ENCODE data around the gene RBMS3.

Gene RBMS3

DNA sequence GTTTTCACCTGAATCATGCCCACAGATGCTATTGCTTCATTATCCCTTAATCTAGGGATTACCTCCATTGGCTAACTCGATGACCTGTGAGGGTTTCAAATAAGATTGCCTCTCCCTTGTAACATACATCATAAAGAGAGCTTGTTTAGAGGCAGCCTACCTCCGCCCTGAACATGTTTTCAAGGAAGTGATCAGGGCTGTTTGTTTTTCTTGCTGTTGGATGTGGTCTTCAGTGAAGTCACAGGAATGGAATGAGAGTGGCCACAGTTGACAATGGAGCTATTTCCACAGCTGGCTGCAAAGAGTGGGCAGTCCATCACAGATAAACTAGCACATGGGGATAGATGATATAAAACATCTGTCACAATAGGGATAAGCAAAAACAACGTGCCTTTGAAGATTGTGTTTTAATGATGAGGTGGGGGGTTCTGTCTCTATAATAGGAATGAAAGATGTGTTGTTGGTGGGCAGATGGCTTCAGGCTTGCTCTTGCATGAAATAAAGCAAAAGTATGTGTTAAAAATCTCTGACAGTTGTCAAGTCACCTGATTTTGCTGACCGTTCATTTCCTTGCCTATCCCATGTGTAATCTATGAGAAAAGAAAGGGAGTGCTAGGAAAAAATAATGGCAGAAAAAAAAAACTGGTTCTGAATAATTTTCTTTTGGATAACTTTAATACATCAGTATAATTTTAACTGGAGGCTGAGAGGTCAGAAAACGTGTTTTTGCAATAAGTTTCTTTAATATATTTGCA is 642.3 kb downstream of the RBMS3 start:
- DNase-seq, result no peak

DNA sequence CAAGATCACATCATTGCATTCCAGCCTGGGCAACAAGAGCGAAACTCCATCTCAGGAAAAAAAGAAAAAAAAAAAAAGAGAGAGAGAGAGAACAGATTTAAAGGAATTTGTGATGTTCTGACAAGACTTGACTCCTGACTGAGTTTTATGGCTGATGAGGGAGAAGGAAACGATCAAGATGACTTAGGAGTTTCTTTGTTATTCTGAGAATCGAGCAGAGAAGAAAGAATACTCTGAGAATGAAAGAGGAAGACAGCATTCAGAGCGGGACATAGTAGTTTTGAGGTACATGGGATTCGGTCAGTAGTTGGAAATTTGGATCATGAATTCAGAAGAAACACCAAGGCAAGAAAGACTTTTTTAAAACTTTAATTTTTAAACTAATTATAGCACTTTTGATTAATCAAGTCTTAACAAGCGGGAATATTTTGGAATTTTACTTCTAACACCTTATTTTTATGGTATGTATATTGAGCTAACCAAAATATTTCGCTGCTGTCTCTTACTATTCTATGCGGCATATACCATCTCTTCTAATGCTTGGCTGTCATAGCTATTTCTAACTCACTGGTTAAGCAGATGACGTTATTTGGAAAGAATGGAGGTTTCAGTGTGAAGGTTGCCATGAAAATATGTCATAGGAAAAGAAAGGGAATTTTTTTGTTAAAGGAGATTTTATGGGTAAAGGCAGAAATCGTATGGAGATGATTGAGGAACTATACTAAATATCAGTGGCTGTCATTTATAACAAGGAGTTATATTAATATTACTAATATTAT is 644.1 kb downstream of the RBMS3 start:
- DNase-seq, result no peak

DNA sequence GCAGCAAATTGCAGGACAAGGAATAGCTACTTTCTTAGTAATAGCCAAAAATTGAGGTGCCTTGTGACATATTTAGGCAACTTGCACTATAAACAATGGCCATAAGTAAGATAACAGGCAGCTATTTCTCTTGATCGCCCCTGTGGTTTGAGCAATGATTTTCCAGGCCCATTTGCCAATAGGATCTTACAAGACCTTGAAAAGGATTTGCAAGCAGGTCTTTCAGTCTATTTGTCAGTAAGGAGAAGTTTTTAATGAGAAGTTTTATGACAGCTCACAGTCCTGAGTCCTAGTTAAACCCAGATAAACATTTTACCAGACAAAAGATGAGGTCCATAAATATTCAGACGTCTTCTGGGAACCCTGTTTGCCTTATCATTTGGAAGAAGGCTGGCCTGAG is 645.5 kb downstream of the RBMS3 start:
- no peak for DNase-seq

DNA sequence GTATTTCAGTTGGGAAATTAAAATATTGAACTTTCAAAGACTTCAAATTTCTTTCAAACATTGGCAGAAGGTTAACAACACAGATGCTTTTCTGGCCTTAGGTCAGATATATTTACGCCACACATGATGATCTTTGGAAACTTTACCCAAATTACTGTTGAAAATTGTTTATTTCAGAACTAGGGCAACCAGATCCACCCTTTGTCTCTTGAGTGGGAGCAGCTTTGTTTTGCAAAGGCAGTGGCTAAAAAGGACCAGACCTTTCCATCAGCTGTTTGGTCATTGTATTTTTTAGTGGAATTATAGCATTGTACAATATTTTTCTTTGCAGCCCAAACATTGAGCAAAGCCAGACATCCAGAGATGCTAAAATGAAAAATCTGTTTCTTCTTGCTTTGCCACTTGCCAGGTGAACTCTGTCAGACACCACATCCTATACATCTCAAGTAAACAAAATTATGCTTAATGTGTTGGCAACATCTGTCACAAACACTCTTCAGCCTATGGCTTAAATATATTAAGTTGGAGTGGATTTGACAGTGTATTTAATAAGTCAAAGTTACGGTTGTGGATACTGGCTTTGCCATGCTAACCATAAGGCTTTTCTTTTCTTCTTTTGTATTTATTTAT is 651.9 kb downstream of the RBMS3 start:
- no peak for DNase-seq

DNA sequence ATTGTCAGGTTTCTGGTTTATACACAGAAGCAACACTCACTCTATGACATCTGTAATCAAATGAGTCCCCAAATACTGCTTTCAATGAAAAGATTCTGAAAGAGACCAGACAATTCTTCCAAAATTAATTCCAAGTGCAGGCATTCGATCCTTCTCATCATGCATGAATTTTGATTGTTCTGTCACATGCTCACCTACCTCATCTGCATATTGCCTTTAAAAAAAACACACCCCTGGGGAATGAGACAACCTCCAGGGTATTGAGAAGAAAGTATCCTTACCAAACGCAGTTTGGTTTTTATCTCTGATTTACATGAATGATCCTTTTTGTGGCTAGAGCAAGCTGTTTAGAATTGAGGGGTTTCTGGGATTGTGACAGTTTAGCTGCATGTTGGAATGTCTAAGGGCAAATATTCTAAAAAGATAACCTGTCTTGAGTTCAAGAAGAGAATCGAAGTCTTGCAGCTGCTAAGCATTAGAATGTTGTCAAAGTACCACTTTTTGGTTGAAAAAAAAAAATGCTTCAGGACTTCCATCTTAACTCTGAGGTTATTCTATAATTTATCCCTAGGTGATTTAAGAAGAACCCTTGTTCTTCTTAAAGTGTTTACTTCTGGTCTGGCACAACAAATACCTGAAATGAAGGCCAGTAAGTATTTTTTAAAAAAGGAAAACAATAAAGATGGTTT is 653.1 kb downstream of the RBMS3 start:
- no peak for DNase-seq

DNA sequence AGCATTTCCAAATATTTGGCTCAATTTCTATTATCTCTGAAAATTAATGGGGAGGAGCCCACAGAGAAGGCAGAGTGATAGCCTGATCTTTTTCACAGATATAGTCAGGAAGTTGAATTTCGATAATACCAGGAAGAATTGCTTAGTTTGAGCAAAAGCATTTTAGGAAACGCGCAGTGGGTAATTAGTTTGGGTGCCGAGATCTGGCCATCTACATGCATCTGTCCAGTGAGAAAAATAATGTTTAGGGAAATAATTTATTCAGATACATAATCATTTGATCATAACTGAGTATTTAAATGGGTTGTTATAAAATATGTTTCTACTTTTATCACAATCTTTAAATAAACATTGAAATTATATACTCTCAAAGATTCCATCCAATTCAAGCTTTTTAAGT is 653.9 kb downstream of the RBMS3 start:
- no peak for DNase-seq

DNA sequence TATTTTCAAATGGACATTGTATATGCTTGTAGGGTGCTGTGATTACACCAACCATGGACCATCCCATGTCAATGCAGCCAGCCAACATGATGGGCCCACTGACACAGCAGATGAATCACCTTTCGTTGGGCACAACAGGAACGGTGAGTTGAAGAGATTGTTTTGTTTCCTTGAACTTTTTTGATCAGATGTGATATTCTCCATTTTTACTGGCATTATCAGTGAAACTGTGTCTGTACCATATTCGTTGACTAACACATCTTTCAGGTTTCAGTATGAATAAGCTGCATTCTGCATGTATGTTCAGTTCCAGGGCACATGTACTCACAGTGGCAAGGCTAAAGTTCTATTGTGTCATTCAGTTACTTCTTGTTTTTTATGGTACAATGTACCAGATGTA is 655.2 kb downstream of the RBMS3 start:
- no peak for DNase-seq

DNA sequence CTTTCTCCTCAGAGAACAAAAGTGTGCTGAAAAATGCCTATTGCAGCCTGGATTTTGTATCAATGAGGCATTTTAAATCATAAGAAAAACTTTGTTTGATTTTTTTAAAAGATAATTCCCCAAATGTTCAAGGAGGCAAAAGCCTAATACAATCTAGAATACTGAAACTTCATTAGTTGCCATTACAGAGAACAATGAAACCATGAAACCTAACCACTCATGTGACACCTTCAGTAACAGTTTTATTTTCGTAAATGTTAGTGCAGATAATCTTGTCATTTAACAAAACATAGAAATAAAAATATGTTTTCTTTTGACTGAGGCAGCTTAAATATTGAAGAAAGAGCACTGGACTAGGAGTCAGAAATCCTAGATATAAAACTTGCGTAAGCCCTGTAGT is 655.9 kb downstream of the RBMS3 start:
- no peak for DNase-seq

- no peak for DNase-seq
These were observed 656.3 kb downstream of the RBMS3 start for GRCh38 chr3:29937185-29937584.

DNA sequence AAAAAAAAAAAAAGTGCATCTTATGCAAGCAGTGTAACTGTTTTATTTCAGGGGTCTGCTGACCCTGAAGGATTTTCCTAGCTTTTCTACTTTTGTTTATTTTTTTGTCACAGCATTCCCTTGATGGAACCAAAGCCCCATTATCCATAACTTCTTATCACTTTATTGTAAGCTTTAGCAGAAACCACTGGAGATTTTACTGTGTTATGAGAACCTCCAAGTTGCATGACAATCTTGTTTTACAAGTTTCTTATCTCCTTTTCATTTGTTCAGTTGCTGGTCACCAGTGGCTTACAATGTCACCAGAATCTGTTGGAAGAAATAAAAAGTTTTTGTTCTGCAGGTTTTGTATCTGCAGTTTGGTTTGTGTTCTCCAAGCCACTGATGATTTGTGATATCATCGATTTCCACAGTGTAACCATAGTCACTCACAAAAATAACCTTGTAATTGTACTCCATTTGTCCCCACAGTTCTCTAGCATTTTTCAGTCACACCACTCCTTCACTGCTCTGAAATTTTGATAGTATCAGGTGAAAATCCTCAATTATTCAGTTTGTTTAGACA is 660.0 kb downstream of the RBMS3 start:
- DNase-seq, result no peak

- no peak for DNase-seq
These were observed 661.4 kb downstream of the RBMS3 start for GRCh38 chr3:29942297-29942696.

GRCh38 chr3:29949131-29949530 is 668.3 kb downstream of the RBMS3 start:
- DNase-seq, result no peak

- no peak for DNase-seq
These were observed 669.2 kb downstream of the RBMS3 start for GRCh38 chr3:29949940-29950616.

DNA sequence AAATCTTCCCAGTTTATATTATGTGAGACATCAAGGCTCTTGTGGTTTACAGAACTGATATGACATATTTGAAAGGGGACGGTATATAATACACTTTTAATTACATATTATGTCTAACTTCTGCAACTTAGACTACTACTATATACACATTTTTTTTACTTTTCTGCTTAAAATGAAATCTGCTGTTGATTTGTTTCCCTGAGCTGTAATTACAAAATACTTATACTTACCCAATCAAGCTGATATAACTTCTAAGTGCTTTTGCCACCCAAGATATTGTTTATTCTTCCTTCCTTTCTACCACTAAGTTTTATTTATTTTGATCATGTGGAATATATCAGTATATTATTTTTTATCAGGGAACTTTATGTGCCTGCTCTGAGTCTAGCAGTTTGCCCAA is 671.6 kb downstream of the RBMS3 start:
- no peak for DNase-seq

- no peak for DNase-seq
These were observed 674.5 kb downstream of the RBMS3 start for GRCh38 chr3:29955413-29955812.

DNA sequence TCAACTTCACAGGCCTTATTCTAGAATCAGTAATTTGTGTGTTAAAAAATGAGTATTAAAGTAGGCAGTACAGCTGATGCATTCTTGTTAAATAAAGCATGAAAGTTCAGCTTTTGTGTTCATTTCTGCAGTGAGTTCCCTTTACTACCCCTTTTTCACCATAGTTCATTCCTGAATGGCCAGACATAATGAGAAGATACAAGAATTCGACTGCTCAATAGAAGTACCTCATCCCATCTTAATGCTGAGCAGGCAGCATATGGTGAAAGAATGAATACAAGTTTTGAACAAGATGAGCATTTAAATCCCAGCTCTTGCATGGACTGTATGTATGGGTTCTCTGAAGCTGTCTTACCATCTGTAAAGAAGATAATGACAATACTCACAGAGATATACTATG is 677.9 kb downstream of the RBMS3 start:
- DNase-seq, result no peak

GRCh38 chr3:29971895-29972294 is 691.0 kb downstream of the RBMS3 start:
- no peak for DNase-seq

- DNase-seq, result no peak
These were observed 691.6 kb downstream of the RBMS3 start for GRCh38 chr3:29972320-29972993.

- DNase-seq, result no peak
These were observed 692.9 kb downstream of the RBMS3 start for GRCh38 chr3:29973763-29974162.

DNA sequence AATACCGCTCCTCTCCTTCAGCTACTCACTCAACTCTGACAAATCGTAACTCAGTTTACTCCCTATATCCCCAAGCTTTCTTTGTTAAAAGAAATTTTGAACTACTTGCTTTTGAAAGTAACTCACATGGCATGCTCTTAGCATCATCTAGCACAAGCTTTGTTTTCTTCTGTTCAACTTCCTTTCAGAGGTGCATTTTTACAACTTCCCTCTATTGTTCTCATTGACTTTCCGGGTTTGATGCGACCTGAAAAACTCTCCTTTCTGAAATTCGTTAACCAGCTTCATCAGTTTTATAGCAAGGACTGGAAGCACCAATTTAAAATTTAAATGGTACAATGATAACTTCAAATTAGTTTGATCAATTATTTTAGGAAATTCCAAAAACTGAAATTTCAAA is 696.0 kb downstream of the RBMS3 start:
- DNase-seq, result no peak

GRCh38 chr3:29977360-29977759 is 696.5 kb downstream of the RBMS3 start:
- DNase-seq, result no peak

- no peak for DNase-seq
These were observed 697.2 kb downstream of the RBMS3 start for GRCh38 chr3:29978036-29978435.
